ENCODE measurements around the gene GNAL.
"Not testable (repeated sequence)": the region's sequence is repeated elsewhere in the genome, so short reads cannot be mapped to it uniquely, and the experiment has no call there.

The GNAL gene

GRCh38 chr18:11669948-11670275 is 19.2 kb upstream of the GNAL start:
- no peak for DNase-seq

DNA sequence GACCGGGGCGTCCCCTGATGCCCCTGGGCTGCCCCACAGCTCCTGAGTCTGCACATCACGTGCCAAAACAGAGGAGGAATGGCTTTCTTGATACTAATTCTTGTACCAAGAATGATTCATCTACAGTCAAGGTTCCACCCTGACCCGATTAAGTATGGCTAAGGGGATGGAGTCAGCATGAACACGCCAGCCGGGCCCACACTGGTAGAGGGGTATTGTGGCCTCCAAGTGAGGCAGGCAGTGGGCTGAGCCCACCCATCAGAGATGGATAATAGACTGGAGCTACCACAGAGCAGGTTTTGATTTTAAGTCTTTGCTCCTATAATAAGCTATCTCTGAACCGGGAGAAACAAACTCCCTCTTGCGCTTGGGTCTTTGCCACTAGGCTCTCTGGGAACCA is 17.9 kb upstream of the GNAL start:
- no peak for DNase-seq

GRCh38 chr18:11672198-11672597 is 16.9 kb upstream of the GNAL start:
- DNase-seq, result no peak

GRCh38 chr18:11672846-11673454 is 16.1 kb upstream of the GNAL start:
- DNase-seq, result no peak

DNA sequence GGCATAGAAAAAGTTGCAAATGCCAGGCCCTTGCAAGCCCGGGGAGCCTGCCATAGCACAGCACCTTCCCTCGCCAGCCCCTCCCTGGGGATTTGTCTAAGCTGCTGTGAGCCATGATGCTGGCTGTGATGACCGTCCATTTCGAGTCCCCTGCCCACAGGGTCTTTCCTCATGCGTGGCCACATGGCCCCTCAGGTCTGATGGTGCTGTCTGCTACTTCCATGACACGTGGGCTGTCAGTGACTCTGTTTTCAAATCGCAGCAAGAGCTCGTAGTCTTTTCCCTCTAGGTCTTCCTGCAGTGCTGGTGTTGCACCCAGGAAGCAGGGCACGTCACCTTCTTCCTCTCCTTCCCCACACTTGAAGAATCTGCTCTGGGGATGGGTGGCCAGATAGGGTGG is 15.5 kb upstream of the GNAL start:
- DNase-seq, result no peak

GRCh38 chr18:11674119-11674518 is 14.9 kb upstream of the GNAL start:
- DNase-seq, result no peak

- DNase-seq, result no peak
Measured at GRCh38 chr18:11676386-11676785, 12.7 kb upstream of the GNAL start.

DNA sequence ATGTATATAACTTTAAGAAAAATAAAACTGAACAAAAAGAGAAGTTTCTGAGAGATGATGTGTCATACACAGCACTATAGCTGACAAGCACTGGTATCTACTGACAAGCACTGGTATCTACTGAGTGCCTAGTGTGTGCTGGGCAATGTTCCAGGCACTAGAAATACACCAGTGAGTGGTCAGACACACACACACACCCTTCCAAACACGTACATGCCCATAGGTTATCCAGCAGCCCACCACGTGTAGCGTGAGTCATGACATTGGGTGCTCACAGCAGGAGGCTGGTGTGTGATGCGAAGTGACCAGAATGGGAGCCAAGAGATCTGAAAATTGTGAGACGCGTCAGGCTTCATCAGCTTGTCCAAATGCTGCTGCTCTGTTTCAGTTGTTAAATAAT is 12.2 kb upstream of the GNAL start:
- no peak for DNase-seq

DNA sequence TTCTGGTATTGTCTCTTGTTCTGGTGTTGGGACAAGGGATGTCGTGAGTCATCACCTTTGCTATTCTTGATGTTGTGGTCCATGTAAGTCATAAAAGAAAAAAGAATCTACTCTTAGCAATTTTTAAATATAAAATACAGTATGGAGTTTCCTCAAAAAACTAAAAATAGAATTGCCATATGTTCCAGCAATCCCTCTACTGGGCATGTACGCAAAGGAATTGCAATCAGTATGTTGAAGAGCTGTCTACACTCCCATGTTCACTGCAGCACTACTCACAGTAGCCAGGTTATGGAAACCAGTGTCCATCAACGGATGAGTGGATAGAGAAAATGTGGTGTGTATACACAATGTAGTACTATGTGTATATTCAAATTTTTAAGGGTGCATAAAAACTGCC is 10.9 kb upstream of the GNAL start:
- DNase-seq, result no peak

DNA sequence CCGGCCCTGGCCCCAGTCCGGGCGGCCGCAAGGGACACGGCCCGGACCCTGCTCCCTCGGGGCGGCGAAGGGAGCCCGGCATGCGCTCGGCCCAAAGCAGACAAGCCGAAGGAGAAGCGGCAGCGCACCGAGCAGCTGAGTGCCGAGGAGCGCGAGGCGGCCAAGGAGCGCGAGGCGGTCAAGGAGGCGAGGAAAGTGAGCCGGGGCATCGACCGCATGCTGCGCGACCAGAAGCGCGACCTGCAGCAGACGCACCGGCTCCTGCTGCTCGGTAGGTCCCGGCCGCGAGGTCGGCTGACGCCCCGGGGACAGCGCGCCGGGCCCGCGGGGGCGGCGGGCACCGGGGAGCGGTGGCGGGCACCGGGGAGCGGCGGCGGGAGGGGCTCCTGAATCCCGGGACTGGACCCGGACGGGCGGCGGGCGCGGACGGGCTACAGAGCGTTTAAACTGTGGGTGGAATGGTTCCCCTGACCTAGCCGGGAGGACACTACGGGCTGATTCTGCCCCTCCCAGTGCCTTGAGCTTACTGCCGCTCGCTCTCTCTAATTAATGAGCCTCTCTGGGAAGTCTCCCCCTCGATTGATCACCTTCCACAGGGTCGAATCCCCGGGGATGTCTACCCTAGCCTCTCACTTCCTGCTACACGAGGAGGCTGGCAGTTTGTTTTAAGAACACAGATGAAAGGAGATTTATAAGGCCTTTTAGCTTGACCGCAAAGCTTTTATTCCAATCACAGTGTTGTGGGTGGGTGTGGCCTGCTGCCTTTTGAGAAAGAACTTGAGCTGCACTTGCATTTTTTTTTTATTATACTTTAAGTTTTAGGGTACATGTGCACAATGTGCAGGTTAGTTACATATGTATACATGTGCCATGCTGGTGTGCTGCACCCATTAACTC is 853 bp downstream of the GNAL start:
- no peak for DNase-seq

DNA sequence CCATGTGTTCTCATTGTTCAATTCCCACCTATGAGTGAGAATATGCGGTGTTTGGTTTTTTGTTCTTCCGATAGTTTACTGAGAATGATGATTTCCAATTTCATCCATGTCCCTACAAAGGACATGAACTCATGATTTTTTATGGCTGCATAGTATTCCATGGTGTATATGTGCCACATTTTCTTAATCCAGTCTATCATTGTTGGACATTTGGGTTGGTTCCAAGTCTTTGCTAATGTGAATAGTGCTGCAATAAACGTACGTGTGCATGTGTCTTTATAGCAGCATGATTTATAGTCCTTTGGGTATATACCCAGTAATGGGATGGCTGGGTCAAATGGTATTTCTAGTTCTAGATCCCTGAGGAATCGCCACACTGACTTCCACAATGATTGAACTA is 1.6 kb downstream of the GNAL start:
- not testable (repeated sequence) for DNase-seq

DNA sequence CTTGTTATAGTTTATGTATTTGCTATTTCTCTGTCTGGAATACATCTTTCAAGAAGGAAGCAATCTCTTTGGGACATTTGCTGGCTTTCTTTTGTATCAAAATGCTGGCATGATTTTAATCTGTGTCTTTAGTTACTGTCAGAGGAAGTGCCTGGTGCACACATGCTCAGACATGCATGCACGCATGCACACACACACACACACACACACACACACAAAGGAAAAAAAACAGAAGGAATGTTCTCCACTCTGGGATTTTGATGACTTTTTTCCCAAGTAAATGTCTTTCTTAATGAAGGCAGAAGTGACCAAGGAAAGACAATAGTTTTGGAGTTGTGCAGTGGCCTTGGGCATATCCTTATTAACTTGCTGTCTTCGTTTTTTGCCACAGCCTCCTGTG is 6.7 kb downstream of the GNAL start:
- DNase-seq, result no peak

- DNase-seq, result no peak
Measured at GRCh38 chr18:11696451-11696850, 7.4 kb downstream of the GNAL start.

DNA sequence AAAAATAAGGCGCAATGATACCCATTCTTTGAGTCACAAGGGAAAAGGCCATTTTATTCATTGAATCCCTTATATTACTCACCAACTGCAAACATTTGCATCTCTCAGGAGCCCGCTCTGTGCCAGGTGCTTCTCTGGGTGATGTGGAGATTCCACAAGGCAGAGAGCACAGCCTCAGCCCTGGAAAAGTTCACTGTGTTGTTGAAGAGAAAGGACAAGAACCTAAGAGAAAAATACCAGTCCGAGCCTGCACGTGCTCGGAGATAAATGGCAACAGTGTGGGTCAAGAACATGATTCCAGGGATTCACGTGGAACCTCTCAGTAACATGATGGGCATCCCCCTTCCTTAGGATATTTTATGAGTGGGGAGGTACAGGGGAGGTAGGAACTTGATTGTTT is 11.8 kb downstream of the GNAL start:
- DNase-seq, result no peak

- no peak for DNase-seq
Measured at GRCh38 chr18:11710578-11710977, 21.5 kb downstream of the GNAL start.

DNA sequence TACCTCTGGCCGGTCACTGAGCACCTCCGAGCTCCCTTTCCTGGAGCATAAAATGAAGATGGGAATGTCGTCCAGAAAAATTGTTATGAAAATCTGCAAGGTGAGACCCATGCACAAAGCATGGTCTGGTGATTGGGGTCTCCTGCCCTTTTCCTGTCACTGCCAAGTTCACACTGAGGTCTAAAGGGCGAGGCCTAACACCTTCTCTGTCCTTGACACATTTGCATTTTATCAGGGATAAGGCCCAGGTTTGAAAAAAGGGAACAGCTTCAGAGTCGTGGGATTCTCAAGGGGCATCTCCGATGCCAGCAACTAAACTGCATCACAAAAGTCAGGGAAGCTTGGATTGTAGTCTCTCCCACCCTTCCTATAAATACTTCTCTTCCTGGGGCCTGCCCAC is 24.7 kb downstream of the GNAL start:
- no peak for DNase-seq

- DNase-seq, result no peak
Measured at GRCh38 chr18:11714244-11714918, 25.3 kb downstream of the GNAL start.

DNA sequence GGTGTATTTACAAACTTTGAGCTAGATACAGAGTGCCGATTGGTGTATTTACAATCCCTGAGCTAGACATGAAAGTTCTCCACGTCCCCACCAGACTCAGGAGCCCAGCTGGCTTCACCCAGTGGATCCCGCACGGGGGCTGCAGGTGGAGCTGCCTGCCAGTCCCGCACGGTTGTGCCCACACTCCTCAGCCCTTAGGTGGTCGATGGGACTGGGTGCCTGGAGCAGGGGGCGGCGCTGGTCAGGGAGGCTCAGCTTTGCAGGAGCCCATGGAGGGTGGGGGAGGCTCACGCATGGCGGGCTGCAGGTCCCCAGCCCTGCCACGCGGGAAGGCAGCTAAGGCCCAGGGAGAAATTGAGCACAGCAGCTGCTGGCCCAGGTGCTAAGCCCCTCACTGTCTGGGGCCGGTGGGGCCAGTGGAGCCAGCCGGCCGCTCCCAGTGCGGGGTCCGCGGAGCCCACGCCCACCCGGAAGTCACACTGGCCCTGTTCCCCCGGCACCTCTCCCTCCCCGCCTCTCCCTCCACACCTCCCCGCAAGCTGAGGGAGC is 27.8 kb downstream of the GNAL start:
- not testable (repeated sequence) for DNase-seq

GRCh38 chr18:11719050-11719449 is 30.0 kb downstream of the GNAL start:
- DNase-seq, result no peak

DNA sequence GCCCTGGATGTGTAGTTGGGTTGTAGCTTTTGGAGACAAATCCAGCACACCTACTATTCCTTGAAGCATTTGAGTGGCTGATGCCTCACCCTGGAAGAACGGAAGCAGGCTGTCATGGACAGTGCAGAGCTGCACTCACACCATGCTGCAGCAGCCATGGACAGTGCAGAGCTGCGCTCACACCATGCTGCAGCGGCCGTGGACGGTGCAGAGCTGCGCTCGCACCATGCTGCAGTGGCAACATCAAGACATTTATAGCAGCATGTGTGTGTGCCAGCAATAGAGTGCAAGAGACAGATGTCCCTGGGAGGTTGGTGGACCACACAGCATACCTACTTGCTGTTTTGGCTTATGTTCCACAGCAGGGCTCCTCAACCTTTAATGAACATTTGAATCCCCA is 30.6 kb downstream of the GNAL start:
- no peak for DNase-seq

- DNase-seq, result no peak
Measured at GRCh38 chr18:11721720-11722119, 32.7 kb downstream of the GNAL start.

- DNase-seq, result no peak
Measured at GRCh38 chr18:11724781-11725180, 35.7 kb downstream of the GNAL start.

DNA sequence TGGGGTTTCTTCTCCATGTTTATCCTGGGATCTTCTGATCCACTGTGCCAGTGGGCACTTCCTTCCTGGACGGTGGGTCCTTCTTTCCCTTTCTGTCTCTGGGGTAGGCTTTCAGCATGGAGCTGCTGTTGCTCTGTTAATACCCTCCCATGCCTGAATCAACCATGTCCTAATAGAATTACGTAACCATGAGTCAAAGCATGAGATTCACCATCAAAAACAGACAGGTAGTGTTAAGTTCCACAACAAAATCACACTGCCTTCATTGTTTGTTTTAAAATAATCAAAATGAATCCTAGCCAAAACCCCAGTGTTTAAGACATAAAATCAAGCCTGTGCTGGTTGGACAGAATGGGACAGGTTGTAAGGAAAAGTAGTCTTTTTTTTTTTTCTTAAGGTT is 37.5 kb downstream of the GNAL start:
- no peak for DNase-seq

DNA sequence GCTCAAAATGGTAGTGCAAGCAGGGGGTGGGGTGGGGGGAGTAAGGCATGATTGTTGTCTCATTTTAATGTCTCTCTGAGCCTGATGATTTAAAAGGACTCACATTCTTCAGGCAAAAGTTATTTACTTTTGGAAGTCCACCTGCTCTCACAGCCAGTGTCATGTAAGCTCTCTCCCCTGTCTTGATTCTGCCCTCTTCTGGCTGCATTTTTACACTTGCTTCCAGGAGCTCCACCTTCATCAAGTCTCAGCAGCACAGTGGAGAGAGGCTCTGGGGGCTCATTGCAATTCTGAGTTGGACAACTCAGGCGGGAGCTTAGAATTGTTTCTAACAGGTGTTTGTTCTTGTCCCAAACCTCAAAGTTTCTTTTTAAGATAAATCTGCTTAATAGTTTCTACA is 39.2 kb downstream of the GNAL start:
- DNase-seq, result no peak
